Osteocyte (in vitro differentiated cells): ENCODE data around the gene PPP1R13B. TPM values are rescaled to one million over a fixed set of nuclear protein-coding genes. Genes with fewer than 3 reads are reported as not detected.
A peak's percentile ranks its signal among the peaks of the same experiment; 100 is the strongest.
"Not testable (repeated sequence)": the region's sequence is repeated elsewhere in the genome, so short reads cannot be mapped to it uniquely, and the experiment has no call there.

Source experiments
- DNase-seq: peaks from one replicate; pipeline ENCODE4 v3.0.0; 2021; ENCODE audit warnings: mixed read lengths; ENCODE audit not compliant: unreplicated experiment; ENCODE audit errors: extremely low spot score
- H3K27ac Mint-ChIP-seq: one replicate; pipeline ENCODE4 v1.8.0; 2021; ENCODE audit warnings: mild to moderate bottlenecking, mixed read lengths; ENCODE audit not compliant: unreplicated experiment
- H3K27me3 Mint-ChIP-seq: one replicate; pipeline ENCODE4 v1.8.0; 2021; ENCODE audit warnings: mixed read lengths; ENCODE audit not compliant: unreplicated experiment
- H3K36me3 Mint-ChIP-seq: one replicate; pipeline ENCODE4 v1.8.0; 2021; ENCODE audit warnings: mixed read lengths; ENCODE audit not compliant: unreplicated experiment
- H3K4me1 Mint-ChIP-seq: one replicate; pipeline ENCODE4 v1.8.0; 2021; ENCODE audit warnings: mixed read lengths; ENCODE audit not compliant: unreplicated experiment
- H3K4me3 Mint-ChIP-seq: one replicate; pipeline ENCODE4 v1.8.0; 2021; ENCODE audit warnings: mild to moderate bottlenecking, moderate library complexity, mixed read lengths; ENCODE audit not compliant: unreplicated experiment
- H3K9me3 Mint-ChIP-seq: one replicate; pipeline ENCODE4 v1.8.0; 2021; ENCODE audit warnings: mixed read lengths; ENCODE audit not compliant: unreplicated experiment
- CTCF ChIP-seq: fragments of 200-600 bp; sonication (generic); IDR thresholded peaks from 2 replicates; pipeline ENCODE4 v1.5.0; 2021; ENCODE audit warnings: antibody characterized with exemption, mild to moderate bottlenecking, moderate library complexity
- total RNA-seq: library from RNA; stranded (reverse); gene quantifications from 2 replicates; pipeline ENCODE4 v1.2.1, GENCODE V29; 2021

Gene PPP1R13B
- total RNA-seq, 1 donor from 2014 or later: 7.9 TPM

- Mint-ChIP-seq H3K27ac (no peak overlapping the region), H3K27me3 (peaks cover 3% of the 10 kb centered on the region), H3K4me3 (no peak overlapping the region), H3K36me3 (no peaks in the 10 kb centered on the region), H3K4me1 (no peaks in the 10 kb centered on the region), H3K9me3 (no peaks in the 10 kb centered on the region)
- TF ChIP-seq CTCF: no peak
- DNase-seq: no peak
Observed at GRCh38 chr14:103802356-103802755, 45.0 kb downstream of the PPP1R13B start.

GRCh38 chr14:103801459-103801858 is 45.9 kb downstream of the PPP1R13B start:
- Mint-ChIP-seq H3K27ac (no peak overlapping the region), H3K27me3 (no peaks in the 10 kb centered on the region)

GRCh38 chr14:103793192-103793591 is 54.2 kb downstream of the PPP1R13B start:
- not testable (repeated sequence) for H3K4me3 Mint-ChIP-seq, DNase-seq, H3K27me3 Mint-ChIP-seq, H3K4me1 Mint-ChIP-seq, H3K9me3 Mint-ChIP-seq, H3K36me3 Mint-ChIP-seq, H3K27ac Mint-ChIP-seq
- peak; percentile 28 for TF ChIP-seq CTCF

More at GRCh38 chr14:103801459-103801858, 45.9 kb downstream of the PPP1R13B start:
- no peak for DNase-seq
- H3K4me1 Mint-ChIP-seq: no peaks in the 10 kb centered on the region
- H3K4me3 Mint-ChIP-seq: no peak overlapping the region
- TF ChIP-seq CTCF: no peak
- no peaks in the 10 kb centered on the region for H3K36me3 Mint-ChIP-seq
- no peaks in the 10 kb centered on the region for H3K9me3 Mint-ChIP-seq

- Mint-ChIP-seq H3K4me3 (no peak overlapping the region), H3K4me1 (no peaks in the 10 kb centered on the region), H3K9me3 (no peaks in the 10 kb centered on the region), H3K36me3 (no peaks in the 10 kb centered on the region), H3K27me3 (no peaks in the 10 kb centered on the region), H3K27ac (no peak overlapping the region)
- no peak for TF ChIP-seq CTCF
- no peak for DNase-seq
Observed at GRCh38 chr14:103788086-103788485, 59.3 kb downstream of the PPP1R13B start.

GRCh38 chr14:103782376-103782775 is 65.0 kb downstream of the PPP1R13B start:
- Mint-ChIP-seq H3K4me1 (no peaks in the 10 kb centered on the region), H3K4me3 (no peak overlapping the region), H3K27me3 (no peaks in the 10 kb centered on the region), H3K36me3 (no peaks in the 10 kb centered on the region), H3K9me3 (no peaks in the 10 kb centered on the region), H3K27ac (no peak overlapping the region)
- no peak for TF ChIP-seq CTCF
- DNase-seq: no peak

GRCh38 chr14:103776319-103776718 is 71.1 kb downstream of the PPP1R13B start:
- not testable (repeated sequence) for H3K4me1 Mint-ChIP-seq, H3K9me3 Mint-ChIP-seq

More at GRCh38 chr14:103776319-103776718, 71.1 kb downstream of the PPP1R13B start:
- H3K36me3 Mint-ChIP-seq, H3K4me3 Mint-ChIP-seq, DNase-seq, H3K27me3 Mint-ChIP-seq, H3K27ac Mint-ChIP-seq: not testable (repeated sequence)
